HepG2 (cell line): ENCODE data around the gene SDC1. TPM values are rescaled to one million over a fixed set of nuclear protein-coding genes. Genes with fewer than 3 reads are reported as not detected.

Experiments
- BORCS8-MEF2B ChIP-seq: sonication (generic); formaldehyde crosslinking; IDR thresholded peaks from 2 replicates; pipeline ENCODE4 v1.8.0; 2022; ENCODE audit warnings: mild to moderate bottlenecking, missing genetic modification reagents
- CHD2 ChIP-seq: IDR thresholded peaks from 2 replicates; pipeline ENCODE4 v1.6.1; 2011; ENCODE audit warnings: low read depth, low read length, improper control_type of control experiment
- HDAC1 ChIP-seq: sonication (generic); formaldehyde crosslinking; IDR thresholded peaks from 2 replicates; pipeline ENCODE4 v1.5.1; 2020; ENCODE audit warnings: mild to moderate bottlenecking, missing genetic modification reagents
- HMGA1 ChIP-seq: sonication (generic); formaldehyde crosslinking; conservative IDR thresholded peaks from 2 replicates; pipeline ENCODE4 v1.4.0; 2020; ENCODE audit warnings: missing genetic modification reagents
- HOXD1 ChIP-seq: sonication (generic); formaldehyde crosslinking; IDR thresholded peaks from 2 replicates; pipeline ENCODE4 v1.5.0; 2020; ENCODE audit warnings: missing genetic modification reagents
- KDM1A ChIP-seq: IDR thresholded peaks from 2 replicates; pipeline ENCODE4 v1.6.1; 2016; ENCODE audit warnings: missing compliant biosample characterization
- NFE2L2 ChIP-seq: fragments of 150-350 bp; IDR thresholded peaks from 2 replicates; pipeline ENCODE4 v1.6.1; 2014; ENCODE audit warnings: low read length
- RBAK ChIP-seq: sonication (generic); formaldehyde crosslinking; IDR thresholded peaks from 2 replicates; pipeline ENCODE4 v1.5.1; 2020; ENCODE audit warnings: mild to moderate bottlenecking, missing genetic modification reagents
- ZNF547 ChIP-seq: sonication (generic); formaldehyde crosslinking; IDR thresholded peaks from 2 replicates; pipeline ENCODE4 v1.5.1; 2020; ENCODE audit warnings: mild to moderate bottlenecking, missing genetic modification reagents
- ZNF550 ChIP-seq: sonication (generic); formaldehyde crosslinking; IDR thresholded peaks from 2 replicates; pipeline ENCODE4 v1.4.0; 2020; ENCODE audit warnings: mild to moderate bottlenecking, missing genetic modification reagents, borderline replicate concordance
- ZNF562 ChIP-seq: sonication (generic); formaldehyde crosslinking; IDR thresholded peaks from 2 replicates; pipeline ENCODE4 v1.8.0; 2022; ENCODE audit warnings: missing genetic modification reagents, borderline replicate concordance
- ZSCAN22 ChIP-seq: sonication (generic); formaldehyde crosslinking; IDR thresholded peaks from 2 replicates; pipeline ENCODE4 v1.4.0; 2020; ENCODE audit warnings: mild to moderate bottlenecking, missing genetic modification reagents
- polyA plus RNA-seq, 8 experiments: library from polyadenylated mRNA; depleted of rRNA in 3 of 8; stranded (reverse) in 7 of 8; unstranded in 1 of 8; fragments of >200 nt; fragmentation: Illumina TruSeq in 4 of 8; extraction: Trizol in 4 of 8; gene quantifications; 2 replicates each; pipeline versions ENCODE4 v1.2.1 to v1.2.3, GENCODE V29; 2011 to 2016; ENCODE audit warnings: low read depth in 4 of 8, missing spikeins in 1 of 8, mixed read lengths in 1 of 8; ENCODE audit not compliant: insufficient read depth in 1 of 8
- total RNA-seq, 5 experiments: library from RNA; depleted of rRNA; stranded (reverse); fragments of >200 nt; fragmentation: Illumina TruSeq; extraction: Trizol; gene quantifications; 2 replicates each; pipeline ENCODE4 v1.2.3, GENCODE V29; 2016; ENCODE audit warnings: low read depth in 1 of 5
- TF ChIP-seq, protein P1 (sequence below): sonication (generic); formaldehyde crosslinking; IDR thresholded peaks from 2 replicates; pipeline ENCODE4 v1.5.1; 2020; ENCODE audit warnings: missing genetic modification reagents, mild to moderate bottlenecking, borderline replicate concordance
- TF ChIP-seq, protein P2 (sequence below): sonication (generic); formaldehyde crosslinking; IDR thresholded peaks from 2 replicates; pipeline ENCODE4 v1.4.0; 2020; ENCODE audit warnings: missing genetic modification reagents
- TF ChIP-seq, protein P3 (sequence below): sonication (generic); formaldehyde crosslinking; IDR thresholded peaks from 2 replicates; pipeline ENCODE4 v1.5.1; 2020; ENCODE audit warnings: missing genetic modification reagents, mild to moderate bottlenecking, borderline replicate concordance
- TF ChIP-seq, protein P4 (sequence below): sonication (generic); formaldehyde crosslinking; IDR thresholded peaks from 2 replicates; pipeline ENCODE4 v1.9.0; 2021; ENCODE audit warnings: missing genetic modification reagents, borderline replicate concordance
- TF ChIP-seq, protein P5 (sequence below): sonication (generic); formaldehyde crosslinking; IDR thresholded peaks from 2 replicates; pipeline ENCODE4 v1.4.0; 2020; ENCODE audit warnings: mild to moderate bottlenecking, missing genetic modification reagents

Gene SDC1
- total and polyA plus RNA-seq, 2 of the 13 experiments (the other 11 are each of a cell fraction or from before 2014, with no cell fraction given): 108 to 119 TPM

DNA sequence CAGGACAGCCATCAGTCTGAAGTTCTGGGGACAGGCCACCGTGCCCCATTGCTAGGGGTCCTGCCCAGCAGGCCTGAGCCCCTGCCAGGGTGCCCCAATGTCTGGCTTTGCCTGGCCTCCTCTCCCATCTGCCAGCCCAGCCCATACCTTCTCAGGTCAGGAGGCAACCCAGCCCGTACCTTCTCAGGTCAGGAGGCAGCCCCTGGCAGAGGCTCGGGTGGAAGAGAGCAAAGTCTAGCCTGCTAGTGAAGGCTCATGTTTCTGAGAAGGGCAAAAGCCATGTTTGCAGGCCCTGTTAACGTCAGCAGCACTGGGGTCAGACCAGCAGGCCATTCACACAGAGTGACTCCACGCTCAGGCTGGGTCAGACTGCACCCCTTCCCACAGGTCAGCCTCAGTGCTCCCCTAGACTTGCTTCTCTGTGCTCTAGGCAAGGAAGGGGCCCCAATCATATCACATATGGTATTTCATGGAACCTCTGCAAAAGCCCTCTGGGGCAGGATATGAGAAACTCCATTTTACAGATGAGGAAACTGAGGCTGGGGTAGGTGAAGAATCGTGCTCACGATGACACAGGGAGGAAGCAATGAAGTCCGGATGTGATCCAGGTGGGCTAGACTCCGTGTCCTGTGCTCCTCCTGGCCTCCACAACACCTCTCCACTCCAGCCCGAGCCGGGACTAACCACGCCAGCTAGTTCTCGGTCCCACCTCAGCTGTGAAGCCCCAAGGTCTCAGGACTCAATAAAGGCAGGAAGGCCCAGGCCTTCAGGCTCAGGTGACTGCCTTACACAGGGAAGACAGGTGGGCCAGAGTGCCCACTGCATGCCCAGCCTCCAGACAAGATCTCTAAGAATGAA is 9.5 kb downstream of the SDC1 start (continued):
- TF ChIP-seq, protein P1, sequence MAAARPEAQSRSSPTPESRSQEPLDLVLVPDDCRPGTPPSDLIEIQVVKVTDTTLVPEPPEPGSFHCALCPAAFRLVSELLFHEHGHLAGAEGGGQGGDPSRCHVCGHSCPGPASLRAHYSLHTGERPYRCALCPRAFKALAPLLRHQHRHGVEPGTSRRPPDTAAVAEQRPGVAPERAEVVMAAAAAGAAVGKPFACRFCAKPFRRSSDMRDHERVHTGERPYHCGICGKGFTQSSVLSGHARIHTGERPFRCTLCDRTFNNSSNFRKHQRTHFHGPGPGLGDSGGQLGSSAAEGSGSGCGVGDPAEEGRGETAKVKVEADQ (CRISPR knock-in tag): peak; percentile 21; the same call in 1 of the 2 replicates
- TF ChIP-seq HMGA1 (CRISPR knock-in tag): no peak
- TF ChIP-seq, protein P2, sequence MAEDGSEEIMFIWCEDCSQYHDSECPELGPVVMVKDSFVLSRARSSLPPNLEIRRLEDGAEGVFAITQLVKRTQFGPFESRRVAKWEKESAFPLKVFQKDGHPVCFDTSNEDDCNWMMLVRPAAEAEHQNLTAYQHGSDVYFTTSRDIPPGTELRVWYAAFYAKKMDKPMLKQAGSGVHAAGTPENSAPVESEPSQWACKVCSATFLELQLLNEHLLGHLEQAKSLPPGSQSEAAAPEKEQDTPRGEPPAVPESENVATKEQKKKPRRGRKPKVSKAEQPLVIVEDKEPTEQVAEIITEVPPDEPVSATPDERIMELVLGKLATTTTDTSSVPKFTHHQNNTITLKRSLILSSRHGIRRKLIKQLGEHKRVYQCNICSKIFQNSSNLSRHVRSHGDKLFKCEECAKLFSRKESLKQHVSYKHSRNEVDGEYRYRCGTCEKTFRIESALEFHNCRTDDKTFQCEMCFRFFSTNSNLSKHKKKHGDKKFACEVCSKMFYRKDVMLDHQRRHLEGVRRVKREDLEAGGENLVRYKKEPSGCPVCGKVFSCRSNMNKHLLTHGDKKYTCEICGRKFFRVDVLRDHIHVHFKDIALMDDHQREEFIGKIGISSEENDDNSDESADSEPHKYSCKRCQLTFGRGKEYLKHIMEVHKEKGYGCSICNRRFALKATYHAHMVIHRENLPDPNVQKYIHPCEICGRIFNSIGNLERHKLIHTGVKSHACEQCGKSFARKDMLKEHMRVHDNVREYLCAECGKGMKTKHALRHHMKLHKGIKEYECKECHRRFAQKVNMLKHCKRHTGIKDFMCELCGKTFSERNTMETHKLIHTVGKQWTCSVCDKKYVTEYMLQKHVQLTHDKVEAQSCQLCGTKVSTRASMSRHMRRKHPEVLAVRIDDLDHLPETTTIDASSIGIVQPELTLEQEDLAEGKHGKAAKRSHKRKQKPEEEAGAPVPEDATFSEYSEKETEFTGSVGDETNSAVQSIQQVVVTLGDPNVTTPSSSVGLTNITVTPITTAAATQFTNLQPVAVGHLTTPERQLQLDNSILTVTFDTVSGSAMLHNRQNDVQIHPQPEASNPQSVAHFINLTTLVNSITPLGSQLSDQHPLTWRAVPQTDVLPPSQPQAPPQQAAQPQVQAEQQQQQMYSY (CRISPR knock-in tag): no peak
- TF ChIP-seq ZSCAN22 (CRISPR knock-in tag): peak; percentile 67; the same call in 1 of the 2 replicates
- no peak for TF ChIP-seq CHD2
- TF ChIP-seq, protein P3, sequence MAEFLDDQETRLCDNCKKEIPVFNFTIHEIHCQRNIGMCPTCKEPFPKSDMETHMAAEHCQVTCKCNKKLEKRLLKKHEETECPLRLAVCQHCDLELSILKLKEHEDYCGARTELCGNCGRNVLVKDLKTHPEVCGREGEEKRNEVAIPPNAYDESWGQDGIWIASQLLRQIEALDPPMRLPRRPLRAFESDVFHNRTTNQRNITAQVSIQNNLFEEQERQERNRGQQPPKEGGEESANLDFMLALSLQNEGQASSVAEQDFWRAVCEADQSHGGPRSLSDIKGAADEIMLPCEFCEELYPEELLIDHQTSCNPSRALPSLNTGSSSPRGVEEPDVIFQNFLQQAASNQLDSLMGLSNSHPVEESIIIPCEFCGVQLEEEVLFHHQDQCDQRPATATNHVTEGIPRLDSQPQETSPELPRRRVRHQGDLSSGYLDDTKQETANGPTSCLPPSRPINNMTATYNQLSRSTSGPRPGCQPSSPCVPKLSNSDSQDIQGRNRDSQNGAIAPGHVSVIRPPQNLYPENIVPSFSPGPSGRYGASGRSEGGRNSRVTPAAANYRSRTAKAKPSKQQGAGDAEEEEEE (CRISPR knock-in tag): peak; percentile 91; the same call in 1 of the 2 replicates
- TF ChIP-seq BORCS8-MEF2B (CRISPR knock-in tag): peak; percentile 95
- TF ChIP-seq, protein P4, sequence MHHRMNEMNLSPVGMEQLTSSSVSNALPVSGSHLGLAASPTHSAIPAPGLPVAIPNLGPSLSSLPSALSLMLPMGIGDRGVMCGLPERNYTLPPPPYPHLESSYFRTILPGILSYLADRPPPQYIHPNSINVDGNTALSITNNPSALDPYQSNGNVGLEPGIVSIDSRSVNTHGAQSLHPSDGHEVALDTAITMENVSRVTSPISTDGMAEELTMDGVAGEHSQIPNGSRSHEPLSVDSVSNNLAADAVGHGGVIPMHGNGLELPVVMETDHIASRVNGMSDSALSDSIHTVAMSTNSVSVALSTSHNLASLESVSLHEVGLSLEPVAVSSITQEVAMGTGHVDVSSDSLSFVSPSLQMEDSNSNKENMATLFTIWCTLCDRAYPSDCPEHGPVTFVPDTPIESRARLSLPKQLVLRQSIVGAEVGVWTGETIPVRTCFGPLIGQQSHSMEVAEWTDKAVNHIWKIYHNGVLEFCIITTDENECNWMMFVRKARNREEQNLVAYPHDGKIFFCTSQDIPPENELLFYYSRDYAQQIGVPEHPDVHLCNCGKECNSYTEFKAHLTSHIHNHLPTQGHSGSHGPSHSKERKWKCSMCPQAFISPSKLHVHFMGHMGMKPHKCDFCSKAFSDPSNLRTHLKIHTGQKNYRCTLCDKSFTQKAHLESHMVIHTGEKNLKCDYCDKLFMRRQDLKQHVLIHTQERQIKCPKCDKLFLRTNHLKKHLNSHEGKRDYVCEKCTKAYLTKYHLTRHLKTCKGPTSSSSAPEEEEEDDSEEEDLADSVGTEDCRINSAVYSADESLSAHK (CRISPR knock-in tag): no peak
- TF ChIP-seq, protein P5, sequence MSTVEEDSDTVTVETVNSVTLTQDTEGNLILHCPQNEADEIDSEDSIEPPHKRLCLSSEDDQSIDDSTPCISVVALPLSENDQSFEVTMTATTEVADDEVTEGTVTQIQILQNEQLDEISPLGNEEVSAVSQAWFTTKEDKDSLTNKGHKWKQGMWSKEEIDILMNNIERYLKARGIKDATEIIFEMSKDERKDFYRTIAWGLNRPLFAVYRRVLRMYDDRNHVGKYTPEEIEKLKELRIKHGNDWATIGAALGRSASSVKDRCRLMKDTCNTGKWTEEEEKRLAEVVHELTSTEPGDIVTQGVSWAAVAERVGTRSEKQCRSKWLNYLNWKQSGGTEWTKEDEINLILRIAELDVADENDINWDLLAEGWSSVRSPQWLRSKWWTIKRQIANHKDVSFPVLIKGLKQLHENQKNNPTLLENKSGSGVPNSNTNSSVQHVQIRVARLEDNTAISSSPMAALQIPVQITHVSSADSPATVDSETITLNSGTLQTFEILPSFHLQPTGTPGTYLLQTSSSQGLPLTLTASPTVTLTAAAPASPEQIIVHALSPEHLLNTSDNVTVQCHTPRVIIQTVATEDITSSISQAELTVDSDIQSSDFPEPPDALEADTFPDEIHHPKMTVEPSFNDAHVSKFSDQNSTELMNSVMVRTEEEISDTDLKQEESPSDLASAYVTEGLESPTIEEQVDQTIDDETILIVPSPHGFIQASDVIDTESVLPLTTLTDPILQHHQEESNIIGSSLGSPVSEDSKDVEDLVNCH (CRISPR knock-in tag): no peak
- TF ChIP-seq NFE2L2: no peak
- no peak; the same call in 1 of the 2 replicates for TF ChIP-seq ZNF550 (CRISPR knock-in tag)
- peak; percentile 98 for TF ChIP-seq HDAC1 (CRISPR knock-in tag)
- TF ChIP-seq ZNF562: no peak
- TF ChIP-seq ZNF547 (CRISPR knock-in tag): no peak
- peak; percentile 72; the same call in 1 of the 2 replicates for TF ChIP-seq KDM1A
- TF ChIP-seq HOXD1 (CRISPR knock-in tag): peak; percentile 79
- 0 out of 2 replicates have a peak, but pooled peaks have one; percentile 46 for TF ChIP-seq RBAK
